Stimulated activated CD8-positive, alpha-beta memory T cell treated with anti-CD3 and anti-CD28 coated beads, Interleukin-15, amount 100 ng/mL, for 48 hours (primary cell): ENCODE data around the gene OGFOD1.

Experiments used
- DNase-seq, 2 donors: peaks; one replicate each; pipeline ENCODE4 v3.0.0-alpha.2; 2020; ENCODE audit warnings: low read depth in 2 of 2

Gene OGFOD1

DNA sequence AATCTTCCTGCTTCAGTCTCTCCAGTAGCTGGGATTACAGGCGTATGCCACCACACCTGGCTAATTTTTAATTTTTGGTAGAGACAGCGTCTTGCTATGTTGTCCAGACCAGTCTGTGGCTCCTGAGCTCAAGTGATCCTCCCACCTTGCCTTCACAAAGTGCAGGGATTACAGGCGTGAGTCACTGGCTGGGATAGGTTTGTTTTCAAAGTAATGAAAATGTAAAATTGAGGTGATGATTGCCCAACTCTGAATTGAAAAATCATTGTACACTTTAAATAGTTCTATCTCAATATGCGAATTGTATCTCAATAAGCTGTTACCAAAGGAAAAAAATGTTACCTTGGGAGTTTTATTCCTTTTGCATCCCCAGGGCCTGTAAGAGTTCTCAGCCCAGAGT lies 24.8 kb upstream of the OGFOD1 start:
- DNase-seq = no peak

DNA sequence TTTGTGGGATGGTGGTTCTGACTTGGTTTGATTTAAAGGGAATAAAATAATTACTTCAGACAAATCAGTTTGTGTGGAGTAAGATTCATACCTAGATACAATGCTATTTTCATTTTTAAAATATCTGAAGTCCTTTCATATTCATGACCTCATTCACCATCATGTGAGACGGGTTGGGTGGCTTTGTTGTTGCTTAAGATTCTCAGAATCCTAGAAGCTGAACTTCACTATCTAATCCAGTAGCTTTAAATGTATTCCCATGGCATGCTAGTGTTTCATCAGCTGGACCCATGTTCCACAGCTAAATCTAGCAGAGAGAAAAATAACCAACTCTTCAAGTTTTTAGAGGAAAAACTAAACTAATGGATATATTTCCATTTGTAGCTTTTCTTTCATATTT lies 23.3 kb upstream of the OGFOD1 start:
- DNase-seq = no peak

DNA sequence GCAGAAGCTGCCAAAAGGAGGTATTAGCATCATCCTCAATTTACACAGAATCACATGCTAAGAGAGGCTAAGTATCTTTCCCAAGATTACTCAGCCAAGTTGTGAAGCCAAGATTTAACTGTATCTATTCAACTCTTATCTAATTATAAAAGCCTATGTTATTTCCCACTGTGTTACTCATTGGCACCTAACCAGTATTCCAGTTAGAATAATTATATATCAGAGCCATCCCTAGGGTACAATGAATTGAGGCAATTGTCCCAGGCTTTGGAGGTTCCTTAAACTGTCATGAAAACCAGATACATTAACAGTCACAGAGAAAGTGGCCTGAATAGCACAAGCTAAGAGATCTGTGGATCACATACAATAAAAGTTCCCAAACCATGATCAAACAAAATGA lies 15.1 kb upstream of the OGFOD1 start:
- DNase-seq = no peak

DNA sequence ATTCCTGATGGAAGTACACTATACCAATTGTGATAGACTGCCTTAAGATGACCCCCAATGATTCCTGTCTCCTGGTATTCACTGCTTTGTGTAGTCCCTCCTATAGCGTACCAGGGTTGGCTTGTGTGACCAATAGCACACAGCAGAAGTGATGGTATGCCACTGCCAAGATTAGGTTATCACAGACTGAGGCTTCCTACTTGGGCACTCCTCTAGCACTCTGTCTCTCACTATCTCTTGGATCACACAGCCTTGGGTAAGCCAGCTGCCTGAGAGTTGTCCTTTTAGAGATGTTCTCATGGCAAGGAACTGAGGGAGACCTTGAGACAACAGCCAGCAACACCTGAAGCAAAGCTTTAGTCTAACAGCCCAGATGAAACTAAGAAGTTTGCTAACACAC lies 13.3 kb upstream of the OGFOD1 start:
- DNase-seq = no peak

DNA sequence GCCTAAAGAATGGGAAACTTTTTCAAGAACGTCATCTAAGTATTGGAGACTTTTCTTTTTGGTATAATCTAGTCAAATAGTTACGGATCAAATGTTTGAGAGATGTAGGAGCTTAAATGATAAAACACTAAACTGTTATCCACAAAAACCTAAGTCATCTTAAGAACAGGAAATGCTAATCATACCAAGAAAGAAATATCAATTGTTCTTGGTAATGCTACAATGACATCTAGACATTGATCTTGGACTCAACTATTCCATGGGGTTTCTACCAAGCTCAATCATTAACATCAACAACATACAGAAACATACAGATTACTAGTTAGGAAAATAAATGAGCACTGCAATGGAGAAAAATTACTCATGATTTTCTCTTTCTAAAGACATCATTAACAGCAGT lies 4.1 kb upstream of the OGFOD1 start:
- DNase-seq = no peak

- DNase-seq = no peak
Measured at GRCh38 chr16:56448005-56448404, 3.3 kb upstream of the OGFOD1 start.

DNA sequence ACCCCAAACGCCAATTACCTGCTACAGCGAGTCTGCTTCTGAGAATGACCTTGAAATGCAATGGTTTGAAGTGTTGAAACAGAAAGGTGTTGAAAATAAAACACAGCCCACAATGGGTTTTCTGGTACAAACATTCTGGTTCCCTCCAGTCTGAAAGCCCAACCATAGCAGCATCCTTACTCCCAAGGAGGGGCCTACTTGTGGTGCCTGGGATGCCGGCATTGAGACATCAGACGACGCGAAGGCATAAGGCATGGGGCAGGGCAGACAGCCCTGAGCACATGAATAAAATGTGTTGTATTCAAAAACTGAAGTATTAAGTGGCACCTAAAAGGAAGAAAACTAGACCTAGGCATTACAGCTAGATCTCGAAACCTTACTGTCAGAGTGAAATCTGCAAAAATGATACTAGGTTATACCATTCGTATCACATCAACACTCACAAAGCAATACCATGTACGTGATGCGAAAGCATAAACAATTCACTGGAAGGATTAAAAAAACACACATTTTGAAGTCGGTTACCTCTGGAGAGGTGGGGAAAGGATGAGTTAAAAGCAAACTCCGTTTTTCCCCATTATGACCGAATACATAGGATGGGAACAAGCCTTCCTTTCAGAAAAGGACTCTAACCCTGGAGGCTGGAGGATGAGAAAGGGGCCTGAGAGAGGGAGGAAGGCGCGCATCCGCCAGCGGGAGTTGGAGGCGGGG lies 924 bp upstream of the OGFOD1 start:
- DNase-seq = no peak

DNA sequence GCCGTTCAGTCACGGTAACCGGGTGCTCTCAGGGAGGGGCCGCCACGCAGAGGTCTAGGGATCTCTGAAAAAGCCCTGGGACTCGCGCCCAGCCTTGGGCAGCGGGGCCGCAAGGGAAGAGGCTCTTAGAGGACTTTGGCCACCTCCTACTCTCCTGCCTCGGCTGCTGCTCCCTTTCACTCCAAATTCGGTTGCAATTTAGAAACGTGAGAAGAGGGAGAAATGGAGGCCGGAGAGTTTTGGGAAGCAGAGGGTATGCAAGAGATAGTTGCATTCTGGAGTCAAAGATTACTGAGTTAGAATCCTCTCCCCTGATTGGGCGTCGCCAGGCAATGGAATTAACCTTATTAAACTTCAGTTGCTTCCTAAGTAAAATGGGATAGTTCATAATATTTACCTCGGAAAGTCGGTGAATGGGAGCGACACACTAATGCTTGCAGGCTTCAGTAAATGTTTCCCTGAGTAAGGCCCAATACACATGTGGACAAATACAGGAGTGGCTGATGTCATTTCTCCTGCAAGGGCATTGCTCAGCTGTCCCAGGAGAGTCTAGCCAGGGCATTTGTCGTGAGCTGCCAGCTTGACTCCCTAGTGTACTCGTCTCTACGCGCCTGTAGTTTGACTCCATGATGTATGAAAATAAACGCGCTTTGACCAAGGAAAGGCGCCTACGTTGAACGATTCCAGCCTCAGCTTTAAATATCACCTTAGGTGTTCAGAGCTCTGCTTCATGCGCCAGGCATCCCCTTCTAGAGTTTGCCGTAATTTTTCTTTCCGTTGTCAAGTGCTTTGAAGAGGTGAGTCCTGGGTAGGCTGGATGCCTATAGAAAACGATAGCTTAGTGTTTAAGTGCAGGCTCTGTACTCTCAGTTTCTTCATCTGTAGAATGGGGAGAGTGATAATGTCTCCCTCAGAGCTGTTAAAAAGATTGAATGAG lies 667 bp downstream of the OGFOD1 start:
- DNase-seq = no peak

GRCh38 chr16:56457927-56458470 lies 6.6 kb downstream of the OGFOD1 start:
- DNase-seq = no peak

- no peak for DNase-seq
Measured at GRCh38 chr16:56460101-56460500, 8.7 kb downstream of the OGFOD1 start.

DNA sequence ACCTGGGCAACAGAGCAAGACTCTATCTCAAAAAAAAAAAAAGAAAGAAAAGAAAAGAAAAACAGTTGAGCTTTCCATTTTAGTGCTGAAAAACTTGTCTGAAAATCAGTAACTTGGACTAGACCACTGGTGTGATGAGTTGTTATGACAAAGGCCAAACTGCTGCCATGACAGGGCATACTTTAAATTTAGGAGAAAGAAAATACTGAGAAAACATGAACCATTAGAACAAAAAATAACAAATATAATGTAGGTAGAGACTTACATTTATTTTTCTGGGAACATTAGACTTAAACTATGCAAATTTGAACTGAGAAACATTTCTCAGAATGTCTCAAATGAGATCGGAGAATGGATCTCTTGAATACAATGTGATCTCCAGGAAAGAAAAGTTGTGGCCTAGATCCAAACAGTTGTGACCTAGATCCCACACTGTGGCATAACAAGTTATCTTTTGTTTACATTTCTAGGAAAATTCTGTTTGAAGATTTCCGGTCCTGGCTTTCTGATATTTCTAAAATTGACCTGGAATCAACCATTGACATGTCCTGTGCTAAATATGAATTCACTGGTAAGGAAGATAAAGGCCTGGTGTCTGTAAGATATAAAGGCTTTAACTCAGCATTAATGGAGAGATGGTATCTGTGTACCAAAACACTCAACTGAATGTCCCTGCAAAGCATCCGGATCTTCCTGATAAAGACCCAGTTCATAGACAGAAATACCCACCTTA lies 10.9 kb downstream of the OGFOD1 start:
- no peak for DNase-seq

DNA sequence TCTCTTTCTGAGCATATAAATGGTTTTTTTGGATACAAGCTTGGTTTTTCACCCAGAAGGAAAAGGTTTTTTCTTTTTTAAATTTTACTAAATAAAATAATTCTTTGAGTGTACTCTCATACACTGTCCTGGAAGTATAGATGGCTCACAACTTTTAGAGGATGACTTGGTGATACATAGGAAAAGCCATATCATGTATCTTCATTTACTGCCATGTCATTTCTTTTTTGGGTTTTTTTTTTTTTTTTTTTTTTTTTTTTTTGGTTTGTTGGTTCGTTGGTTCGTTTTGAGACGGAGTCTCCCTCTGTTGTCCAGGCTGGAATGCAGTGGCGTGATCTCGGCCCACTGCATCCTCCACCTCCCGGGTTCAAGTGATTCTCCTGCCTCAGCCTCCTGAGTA lies 11.8 kb downstream of the OGFOD1 start:
- no peak for DNase-seq

- no peak for DNase-seq
Measured at GRCh38 chr16:56466344-56466743, 15.0 kb downstream of the OGFOD1 start.

DNA sequence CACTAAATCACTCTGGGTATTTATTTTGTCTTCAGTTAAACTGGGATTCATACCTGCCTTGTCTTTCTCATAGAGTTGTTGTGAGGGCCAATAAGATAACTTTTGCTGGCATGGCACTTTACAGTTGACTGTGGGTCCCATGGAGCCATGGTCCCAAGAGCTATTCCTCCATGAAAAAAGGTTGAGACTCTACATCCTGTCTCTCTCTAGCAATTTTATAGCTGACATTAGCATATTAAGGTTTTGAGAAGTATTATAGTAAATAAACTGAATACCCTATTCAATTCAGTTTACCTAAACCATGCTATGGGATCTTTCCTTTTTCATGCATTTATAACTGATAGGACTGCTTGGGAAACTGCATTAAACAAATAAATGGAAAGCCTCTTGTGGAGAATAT lies 17.4 kb downstream of the OGFOD1 start:
- DNase-seq = no peak

- DNase-seq = no peak
Measured at GRCh38 chr16:56469748-56470147, 18.4 kb downstream of the OGFOD1 start.

DNA sequence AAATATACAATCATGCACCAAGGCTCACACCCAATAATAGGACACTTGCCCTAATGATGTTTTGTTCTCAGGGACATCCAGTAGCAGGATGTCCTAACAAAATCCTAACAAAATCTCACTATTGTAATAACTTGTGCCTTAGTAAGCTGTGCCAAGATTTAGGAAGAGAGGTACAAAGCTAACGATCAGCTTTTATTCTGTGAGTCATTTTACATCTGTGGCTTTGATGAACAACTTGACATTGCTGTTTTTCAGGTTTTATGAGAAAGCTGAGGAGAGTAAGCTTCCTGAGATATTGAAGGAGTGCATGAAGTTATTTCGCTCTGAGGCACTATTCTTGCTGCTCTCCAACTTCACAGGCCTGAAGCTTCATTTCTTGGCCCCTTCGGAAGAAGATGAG lies 18.9 kb downstream of the OGFOD1 start:
- no peak for DNase-seq

DNA sequence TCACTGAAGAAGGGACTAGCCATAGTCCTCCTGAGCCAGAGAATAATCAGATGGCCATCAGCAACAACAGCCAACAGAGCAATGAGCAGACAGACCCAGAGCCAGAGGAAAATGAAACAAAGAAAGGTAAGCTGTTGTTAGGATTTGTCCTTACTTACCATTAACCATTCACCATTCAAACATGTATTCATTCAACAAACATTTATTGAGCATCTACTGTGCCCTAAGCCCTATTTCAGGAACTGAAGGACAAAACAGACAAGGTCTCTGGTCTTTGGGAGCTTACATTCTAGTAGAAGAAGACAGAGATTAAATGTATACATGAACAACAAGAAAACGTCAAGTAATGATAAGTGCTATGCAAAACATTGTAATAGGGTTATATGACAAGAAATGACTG lies 19.3 kb downstream of the OGFOD1 start:
- no peak for DNase-seq

- DNase-seq = no peak
Measured at GRCh38 chr16:56475201-56475600, 23.8 kb downstream of the OGFOD1 start.

GRCh38 chr16:56477096-56477878 lies 25.9 kb downstream of the OGFOD1 start:
- no peak for DNase-seq

GRCh38 chr16:56478281-56479049 lies 27.1 kb downstream of the OGFOD1 start:
- DNase-seq = no peak

DNA sequence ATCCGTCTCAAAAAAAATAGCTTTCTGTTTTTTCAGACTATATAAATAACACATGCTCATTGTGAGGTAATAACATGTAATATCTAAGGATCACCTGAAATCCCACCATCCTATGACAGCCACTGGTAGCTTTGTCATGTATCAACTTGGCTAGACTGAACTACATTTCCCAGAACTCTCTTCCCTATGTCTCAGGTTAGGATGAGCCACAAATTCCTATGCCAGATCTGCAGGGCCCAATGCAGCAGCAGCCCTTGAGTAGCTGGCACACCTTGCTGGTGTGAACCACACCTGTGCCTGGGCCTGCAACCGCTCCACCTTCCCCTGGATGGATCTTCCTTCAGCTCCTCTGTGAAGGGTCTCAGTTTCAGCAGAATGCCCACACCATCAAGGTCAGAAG lies 28.1 kb downstream of the OGFOD1 start:
- no peak for DNase-seq
